GM10847 (cell line): ENCODE data around the gene VIT.

ENCODE experiments used
- POLR2A ChIP-seq: IDR thresholded peaks from 2 replicates; pipeline ENCODE4 v1.6.1; 2011; ENCODE audit not compliant: insufficient read length; ENCODE audit errors: extremely low read depth

Gene VIT

DNA sequence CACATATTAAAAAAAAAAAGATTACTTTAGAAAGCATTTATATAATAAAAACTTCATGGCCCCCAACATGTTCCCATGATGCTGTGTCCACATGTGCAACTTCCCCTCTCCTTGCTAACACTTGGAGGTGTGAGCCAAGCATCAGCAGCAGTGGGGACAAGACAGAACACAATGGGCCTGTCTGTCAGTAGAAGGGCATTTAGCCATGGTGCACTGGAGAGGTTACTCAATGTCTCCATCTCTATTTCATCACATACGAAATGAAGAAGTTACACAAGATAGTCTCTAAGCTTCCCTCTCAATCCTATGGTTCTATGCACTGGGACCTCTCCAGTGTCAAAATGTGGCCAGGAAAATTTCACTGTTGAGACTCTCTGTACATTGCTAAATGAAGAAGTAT, 2.5 kb downstream of the VIT start:
- no peak for TF ChIP-seq POLR2A

- TF ChIP-seq POLR2A: no peak
These were observed 3.8 kb downstream of the VIT start for GRCh38 chr2:36700311-36700710.

- no peak for TF ChIP-seq POLR2A
These were observed 4.9 kb downstream of the VIT start for GRCh38 chr2:36701391-36701795.

GRCh38 chr2:36701918-36702317, 5.4 kb downstream of the VIT start:
- no peak for TF ChIP-seq POLR2A

DNA sequence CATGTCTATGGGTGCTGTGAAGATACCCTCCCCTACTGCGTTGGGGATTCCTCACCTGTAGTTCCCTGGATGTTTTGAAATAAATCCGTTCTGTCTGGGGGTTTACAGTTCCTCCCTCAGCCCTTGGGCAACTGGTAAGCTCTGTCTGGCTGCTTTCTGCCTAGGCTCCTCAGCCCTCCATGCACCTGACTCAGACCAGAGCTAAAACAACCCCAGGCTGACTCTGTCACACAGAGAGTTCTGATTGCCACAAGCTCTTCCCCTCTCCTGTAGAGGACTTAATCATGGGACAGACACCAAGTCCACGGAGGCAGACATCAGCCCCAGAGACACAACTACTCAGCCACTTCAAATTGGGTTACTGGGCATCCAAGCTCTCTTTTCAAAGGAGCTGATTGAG, 6.3 kb downstream of the VIT start:
- no peak for TF ChIP-seq POLR2A

DNA sequence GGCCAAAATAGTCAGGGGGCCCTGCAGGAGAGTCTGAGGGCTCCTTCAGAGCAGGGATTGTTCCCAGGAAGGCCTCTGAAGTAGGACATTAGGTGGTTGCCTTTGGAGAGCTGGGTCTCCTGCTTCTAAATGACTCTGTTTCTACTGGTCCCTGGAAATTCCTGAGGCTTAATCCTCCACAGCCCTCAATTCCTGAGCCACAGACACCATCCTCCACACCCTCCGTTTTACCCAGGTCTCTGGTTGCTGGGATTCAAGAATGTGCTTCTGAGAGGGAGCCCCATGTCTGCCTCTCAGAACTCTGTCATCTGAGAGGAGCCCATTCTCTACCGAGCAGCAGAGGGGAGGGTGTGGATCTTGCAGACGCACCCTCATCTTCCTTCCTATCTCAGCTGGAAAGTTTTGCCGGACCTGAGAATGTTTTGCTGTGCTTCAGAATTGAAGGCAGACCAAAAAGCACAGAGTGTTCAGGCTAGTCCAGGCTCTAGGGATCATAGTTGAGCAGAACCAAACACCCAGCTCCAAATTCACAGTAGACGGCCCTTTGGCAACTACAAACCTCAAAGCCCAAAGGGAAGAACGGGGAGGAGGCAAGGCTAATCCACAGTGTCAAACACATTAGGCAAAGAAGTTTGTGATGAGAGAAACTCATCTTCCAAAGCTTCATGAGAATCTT, 8.1 kb downstream of the VIT start:
- TF ChIP-seq POLR2A: no peak

DNA sequence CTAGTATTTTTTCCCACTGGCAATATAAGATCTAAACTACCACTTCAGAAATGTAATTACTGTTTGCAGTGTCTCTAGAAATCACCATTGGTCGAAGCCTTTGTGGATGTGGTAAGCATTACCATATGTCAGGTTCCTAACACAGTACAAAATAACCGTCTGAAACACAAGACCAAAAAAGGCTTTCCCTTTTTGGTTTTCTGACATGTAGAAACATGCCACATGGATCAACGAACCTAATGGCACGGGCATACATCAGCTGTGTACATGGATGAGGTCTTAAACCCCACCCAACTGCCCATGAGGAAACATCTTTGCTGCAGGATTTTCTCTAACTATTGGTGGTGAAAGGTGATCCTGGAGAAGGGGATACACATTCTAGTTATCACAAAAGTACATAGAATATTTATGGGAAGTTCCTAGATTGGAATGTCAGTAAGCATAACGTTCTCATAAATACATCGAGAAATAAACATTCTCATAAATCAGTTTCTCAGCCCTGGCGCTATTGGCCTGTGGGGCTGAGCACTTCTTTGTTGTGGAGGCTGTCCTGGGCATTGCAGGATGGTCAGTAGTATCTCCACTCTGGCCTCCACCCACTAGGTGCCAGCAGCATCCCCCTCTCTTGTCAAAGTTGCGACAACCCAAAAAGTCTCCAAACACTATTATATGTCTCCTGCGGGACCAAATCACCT, 9.0 kb downstream of the VIT start:
- no peak for TF ChIP-seq POLR2A

DNA sequence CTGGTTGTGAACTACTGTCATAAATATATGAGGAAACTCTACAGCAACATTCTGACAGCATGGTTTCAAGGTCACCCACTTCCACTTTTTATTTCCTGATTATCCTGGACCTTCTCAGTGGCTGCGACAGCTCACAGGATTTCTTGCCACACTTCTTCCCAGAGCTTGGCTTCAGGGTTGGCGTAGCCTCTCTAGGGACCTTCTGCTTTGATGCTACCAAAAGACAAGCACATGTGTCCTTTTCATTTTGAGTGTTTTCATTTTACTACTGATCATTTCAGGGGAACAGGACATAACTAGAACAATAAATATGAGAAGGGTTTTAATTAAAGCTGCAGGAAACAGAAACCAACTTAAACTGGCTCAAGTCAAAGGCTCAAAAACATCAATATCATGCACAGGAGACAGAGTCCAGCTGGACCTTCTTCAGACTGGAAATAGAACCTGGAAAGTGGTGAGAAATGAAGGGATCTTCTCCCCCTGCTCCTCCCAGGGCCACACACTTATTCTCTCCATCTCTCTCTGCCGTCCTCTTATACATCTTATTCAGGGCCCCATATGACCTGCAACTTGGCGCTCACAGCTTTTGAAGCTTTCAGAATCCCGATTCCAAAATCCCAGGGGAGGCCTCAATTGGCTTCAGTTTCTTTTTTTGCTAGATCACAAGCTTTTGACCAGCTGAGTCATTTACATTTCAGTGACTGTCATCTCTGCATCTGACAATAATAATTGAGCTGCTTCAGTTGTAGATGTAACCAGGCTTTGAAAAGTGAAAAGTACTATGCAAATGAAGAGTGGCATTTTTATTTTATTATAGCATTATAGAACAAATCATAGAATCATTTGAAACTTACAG, 9.7 kb downstream of the VIT start:
- TF ChIP-seq POLR2A: no peak

GRCh38 chr2:36707050-36707449, 10.5 kb downstream of the VIT start:
- TF ChIP-seq POLR2A: no peak

DNA sequence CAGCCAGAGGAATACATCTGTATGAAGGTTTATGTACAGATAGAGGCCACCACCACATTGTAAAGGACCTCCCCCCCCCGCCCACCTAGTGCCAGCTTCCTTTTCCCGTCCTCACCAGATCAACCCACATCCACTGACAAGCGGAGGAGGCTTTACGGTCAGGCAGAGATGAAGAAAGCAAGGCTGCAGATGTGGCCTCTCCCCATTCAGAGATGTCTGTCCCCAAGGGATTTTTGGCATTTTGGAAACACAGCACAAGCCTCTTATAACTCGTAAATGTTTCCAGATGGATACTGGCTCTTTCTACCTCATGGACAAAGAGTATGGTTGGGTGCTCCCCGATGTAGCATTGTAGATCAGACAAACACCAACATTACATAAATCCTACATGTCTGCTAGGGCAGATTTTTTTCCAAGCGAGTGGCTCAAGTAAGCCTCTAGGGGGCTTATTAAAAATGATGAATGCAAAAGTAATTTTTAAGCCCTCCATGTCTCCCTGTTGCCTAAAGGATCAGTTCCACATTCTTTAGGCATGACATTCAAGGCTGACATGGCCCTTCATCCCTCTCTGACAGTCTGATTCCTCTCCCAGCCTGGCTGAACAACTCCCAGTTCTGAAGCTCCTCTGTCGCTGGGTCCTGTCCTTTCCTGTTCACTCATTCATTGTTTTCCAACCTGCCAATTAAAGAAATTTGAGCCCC, 11.7 kb downstream of the VIT start:
- TF ChIP-seq POLR2A: no peak

- no peak for TF ChIP-seq POLR2A
These were observed 14.5 kb downstream of the VIT start for GRCh38 chr2:36710858-36711515.

DNA sequence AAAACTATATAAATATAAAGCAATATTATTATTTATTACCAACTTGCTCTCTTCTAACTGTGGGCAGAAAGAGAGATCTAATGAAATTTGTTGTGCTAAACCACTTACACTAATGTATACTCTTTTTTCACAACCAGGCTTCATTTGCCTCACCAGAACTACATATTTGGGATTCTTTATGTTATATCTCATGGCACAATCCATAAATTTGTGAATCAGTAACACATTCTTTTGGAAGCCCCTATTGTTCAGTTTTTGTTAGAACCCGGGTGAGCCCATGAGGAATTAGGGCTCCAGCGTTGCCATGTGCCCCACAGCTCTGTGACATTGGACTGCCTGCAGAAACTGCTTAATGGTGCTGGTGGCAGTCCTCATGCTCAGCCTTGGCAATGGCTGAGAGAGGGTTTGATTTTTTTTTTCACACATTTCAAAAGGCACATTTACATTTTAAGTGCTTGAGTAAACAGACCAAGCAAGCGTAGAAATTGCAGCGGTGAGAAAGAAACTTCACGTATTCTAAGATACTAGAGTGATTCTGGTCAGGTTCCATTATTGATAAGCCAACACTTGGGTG, 15.3 kb downstream of the VIT start:
- no peak for TF ChIP-seq POLR2A

GRCh38 chr2:36713310-36713709, 16.8 kb downstream of the VIT start:
- TF ChIP-seq POLR2A: no peak

DNA sequence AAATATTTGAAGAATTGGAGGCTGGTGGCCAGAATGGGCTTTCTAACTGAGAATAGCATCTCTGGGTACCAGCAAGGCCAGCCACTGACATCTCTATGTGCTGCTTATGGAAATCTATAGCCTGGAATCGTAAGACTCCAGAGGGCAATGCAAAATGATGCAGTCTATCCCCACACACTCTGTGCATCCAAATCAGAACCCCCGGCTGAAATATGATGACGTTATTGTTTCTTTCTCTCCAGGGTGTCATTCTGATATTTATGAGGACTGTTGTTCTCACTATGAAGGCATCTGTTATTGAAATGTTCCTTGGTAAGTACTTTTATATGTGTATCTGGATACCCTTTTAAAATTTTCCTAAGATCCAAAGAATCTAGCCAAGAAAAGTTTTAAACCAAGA, 19.6 kb downstream of the VIT start:
- no peak for TF ChIP-seq POLR2A

GRCh38 chr2:36717603-36718266, 21.2 kb downstream of the VIT start:
- TF ChIP-seq POLR2A: no peak

- no peak for TF ChIP-seq POLR2A
These were observed 31.0 kb downstream of the VIT start for GRCh38 chr2:36727550-36727949.
